T-helper 2 cell treated with Interferon-gamma antibody and Interleukin-4, amounts not matched to agents 100 ng/mL and 5 ng/mL, for 36 hours (primary cell): Measurements from ENCODE around the gene SLC22A5. TPM values are rescaled to one million over a fixed set of nuclear protein-coding genes. Genes with fewer than 3 reads are reported as not detected.

ENCODE experiments used
- intact Hi-C: fragments of 100-400 bp; cut with micrococcal nuclease; formaldehyde crosslinking; loops from one replicate; pipeline ENCODE4 v1.15.1; 2023
- total RNA-seq: library from RNA; stranded (reverse); gene quantifications from 2 replicates; pipeline ENCODE4 v1.2.3, GENCODE V29; 2022

SLC22A5 gene
- total RNA-seq, 1 donor from 2014 or later = 4.8 TPM

GRCh38 chr5:132439521-132440089, 70.1 kb downstream of the SLC22A5 start:
- intact Hi-C loops = no loop called here

- intact Hi-C loops = no loop called here
Observed at GRCh38 chr5:132444061-132444460, 74.6 kb downstream of the SLC22A5 start.

Other genes starting within 250 kb of the SLC22A5 start
- gene P4HA2, start 141.9 kb upstream of the SLC22A5 start, total RNA-seq = 14.6 and 16.8 TPM in 2 replicates
- 0.23 and 0.45 TPM in 2 replicates for gene PDLIM4, start 112.0 kb upstream of the SLC22A5 start, total RNA-seq
- gene SLC22A4, start 75.3 kb upstream of the SLC22A5 start, total RNA-seq = 0.25 and 0.30 TPM in 2 replicates
- gene IRF1, start 121.1 kb downstream of the SLC22A5 start, total RNA-seq = 366 and 371 TPM in 2 replicates
- 7.3 and 7.7 TPM in 2 replicates for gene IL5, start 173.8 kb downstream of the SLC22A5 start, total RNA-seq
- gene RAD50, start 187.3 kb downstream of the SLC22A5 start, total RNA-seq = 32.3 and 32.9 TPM in 2 replicates